Measurements from ENCODE around the gene AAMP.

- TF ChIP-seq POLR2A (IDR thresholded peaks at IDR 0.05; ENCODE audit: low read length) (no peak), GATA1 (IDR thresholded peaks at IDR 0.05; ENCODE audit: low read depth, low read length) (no peak)
These were observed 35.4 kb downstream of the AAMP start for GRCh38 chr2:218234521-218234920.

Data from erythroblast (primary cell).